ENCODE measurements around the gene AR.
A peak's percentile ranks its signal among the peaks of the same experiment; 100 is the strongest.

The AR gene

GRCh38 chrX:67727576-67727975 is 183.8 kb downstream of the AR start:
- DNase-seq: no peak

DNA sequence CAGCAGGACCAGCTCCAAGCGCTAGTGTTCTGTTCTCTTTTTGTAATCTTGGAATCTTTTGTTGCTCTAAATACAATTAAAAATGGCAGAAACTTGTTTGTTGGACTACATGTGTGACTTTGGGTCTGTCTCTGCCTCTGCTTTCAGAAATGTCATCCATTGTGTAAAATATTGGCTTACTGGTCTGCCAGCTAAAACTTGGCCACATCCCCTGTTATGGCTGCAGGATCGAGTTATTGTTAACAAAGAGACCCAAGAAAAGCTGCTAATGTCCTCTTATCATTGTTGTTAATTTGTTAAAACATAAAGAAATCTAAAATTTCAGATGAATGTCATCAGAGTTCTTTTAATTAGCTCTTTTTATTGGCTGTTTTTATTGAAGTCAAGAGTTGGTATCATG is 186.5 kb downstream of the AR start:
- DNase-seq: no peak

GRCh38 chrX:67731061-67731460 is 187.2 kb downstream of the AR start:
- DNase-seq: no peak

GRCh38 chrX:67732864-67733263 is 189.0 kb downstream of the AR start:
- DNase-seq: no peak

- peak; percentile 26 for DNase-seq
Observed at GRCh38 chrX:67734111-67734753, 190.4 kb downstream of the AR start.

DNA sequence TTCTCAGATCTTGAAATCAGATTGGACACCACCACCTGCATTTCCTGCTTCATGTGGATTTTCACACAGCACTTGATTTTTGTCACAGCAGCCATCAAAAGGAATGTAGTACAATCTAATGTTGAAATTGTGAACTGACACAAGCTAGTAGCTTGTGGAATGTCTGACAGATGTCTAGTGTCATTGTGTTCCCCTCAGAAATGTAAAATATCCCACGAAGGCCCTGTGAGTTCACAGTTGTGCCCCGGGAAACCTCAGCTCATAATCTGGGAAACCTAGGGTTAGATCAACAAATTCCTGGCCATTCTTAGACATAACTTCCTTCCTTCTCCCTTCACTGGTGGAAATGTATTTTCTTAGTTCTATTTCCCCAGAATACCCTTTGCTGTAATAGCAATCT is 205.7 kb downstream of the AR start:
- DNase-seq: no peak

- no peak for DNase-seq
Observed at GRCh38 chrX:67750694-67751093, 206.9 kb downstream of the AR start.

DNA sequence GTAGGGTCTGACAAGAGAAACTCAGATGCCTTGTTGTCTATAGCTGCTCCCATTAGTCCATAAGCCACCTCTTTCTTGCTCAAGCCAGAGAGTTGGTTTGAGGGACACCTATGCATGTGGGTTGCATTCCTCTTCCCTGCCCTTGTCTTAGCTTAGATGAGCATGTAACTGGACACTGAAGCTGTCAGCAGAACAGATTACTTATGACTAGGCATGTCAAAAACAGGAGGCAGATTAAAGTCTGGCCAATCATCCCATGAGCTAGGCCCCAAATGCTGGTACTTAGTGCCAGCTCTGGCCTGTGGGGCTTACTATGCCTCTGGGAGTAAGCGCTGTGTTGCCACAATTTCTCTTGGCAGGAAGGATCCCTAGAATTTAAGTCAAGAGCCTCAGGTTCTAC is 215.2 kb downstream of the AR start:
- no peak for DNase-seq

- no peak for DNase-seq
Observed at GRCh38 chrX:67777148-67777547, 233.3 kb downstream of the AR start.

DNA sequence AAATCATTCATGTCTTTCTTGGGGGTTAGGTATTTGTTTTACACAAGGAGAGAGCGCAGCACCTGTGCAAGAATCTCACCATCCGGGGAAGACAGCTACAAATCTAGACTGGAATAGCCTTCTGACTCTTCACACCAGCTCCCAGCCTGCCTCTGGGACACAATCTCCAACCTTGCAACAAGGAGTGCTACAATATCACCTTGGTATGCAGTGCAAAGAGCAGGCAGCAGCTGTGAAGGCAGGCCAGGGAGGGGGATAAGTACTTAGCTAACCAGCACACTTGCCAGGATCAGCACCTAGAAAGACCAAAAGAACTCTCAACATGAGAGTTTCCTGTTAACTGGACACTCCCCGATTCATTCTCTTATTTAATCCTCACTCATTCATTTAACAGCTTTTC is 235.3 kb downstream of the AR start:
- DNase-seq: no peak
